MM.1S (cell line): ENCODE data around the gene HSPB7.

Experiments used
- DNase-seq: peaks from one replicate; pipeline ENCODE4 v3.0.0-alpha.2; 2015
- H2AFZ ChIP-seq: fragments of 300-600 bp; sonication (generic); 2 replicates; pipeline ENCODE4 v1.6.0; 2016; ENCODE audit warnings: antibody characterized with exemption, low read length
- H3F3A ChIP-seq: fragments of 300-600 bp; sonication (generic); 2 replicates; pipeline ENCODE4 v1.6.1; 2016; ENCODE audit warnings: mild to moderate bottlenecking, antibody characterized with exemption, low read length, moderate library complexity, mixed read lengths; ENCODE audit not compliant: insufficient read depth
- H3K27ac ChIP-seq: fragments of 300-600 bp; sonication (generic); 2 replicates; pipeline ENCODE4 v1.5.1; 2016; ENCODE audit warnings: mild to moderate bottlenecking, low read length
- H3K27me3 ChIP-seq: fragments of 300-600 bp; sonication (generic); replicated peaks from 2 replicates; pipeline ENCODE4 v1.6.0; 2016; ENCODE audit warnings: low read length; ENCODE audit not compliant: insufficient read depth
- H3K36me3 ChIP-seq: fragments of 300-600 bp; sonication (generic); replicated peaks from 2 replicates; pipeline ENCODE4 v1.6.1; 2016; ENCODE audit warnings: mild to moderate bottlenecking, low read length, mixed read lengths; ENCODE audit not compliant: insufficient read depth
- H3K4me1 ChIP-seq: fragments of 300-600 bp; sonication (generic); 2 replicates; pipeline ENCODE4 v1.6.1; 2016; ENCODE audit warnings: low read length, mixed read lengths
- H3K4me2 ChIP-seq: fragments of 300-600 bp; sonication (generic); 2 replicates; pipeline ENCODE4 v1.6.0; 2016; ENCODE audit warnings: low read depth, low read length
- H3K4me3 ChIP-seq: fragments of 300-600 bp; sonication (generic); 2 replicates; pipeline ENCODE4 v1.5.1; 2016; ENCODE audit warnings: low read length, mixed read lengths
- H3K79me2 ChIP-seq: fragments of 300-600 bp; sonication (generic); 2 replicates; pipeline ENCODE4 v1.6.1; 2016; ENCODE audit warnings: mixed run types, low read length, mixed read lengths
- H3K9ac ChIP-seq: fragments of 300-600 bp; sonication (generic); 2 replicates; pipeline ENCODE4 v1.6.1; 2016; ENCODE audit warnings: low read length, mixed read lengths
- H3K9me2 ChIP-seq: fragments of 300-600 bp; sonication (generic); replicated peaks from 2 replicates; pipeline ENCODE4 v1.6.1; 2016; ENCODE audit warnings: mild to moderate bottlenecking, low read length, mixed read lengths; ENCODE audit not compliant: insufficient read depth
- H3K9me3 ChIP-seq: fragments of 300-600 bp; sonication (generic); replicated peaks from 2 replicates; pipeline ENCODE4 v1.6.1; 2016; ENCODE audit warnings: mild to moderate bottlenecking, low read length, mixed read lengths; ENCODE audit not compliant: insufficient read depth
- H4K20me1 ChIP-seq: fragments of 300-600 bp; sonication (generic); 2 replicates; pipeline ENCODE4 v1.6.1; 2016; ENCODE audit warnings: mild to moderate bottlenecking, low read length, moderate library complexity, mixed read lengths; ENCODE audit not compliant: insufficient read depth
- EZH2 ChIP-seq: fragments of 300-600 bp; sonication (generic); optimal IDR thresholded peaks from 2 replicates; pipeline ENCODE3; 2017; ENCODE audit warnings: low read depth, mild to moderate bottlenecking, antibody characterized with exemption, low read length, mixed read lengths
- EZH2phosphoT487 ChIP-seq: fragments of 300-600 bp; sonication (generic); IDR thresholded peaks from 2 replicates; pipeline ENCODE4 v1.6.1; 2018; ENCODE audit warnings: antibody characterized with exemption, low read length
- TF ChIP-seq, protein P1 (sequence below): fragments of 300-600 bp; sonication (generic); IDR thresholded peaks from 2 replicates; pipeline ENCODE4 v1.5.1; 2016; ENCODE audit warnings: antibody characterized with exemption, low read length, mixed read lengths

HSPB7 gene

DNA sequence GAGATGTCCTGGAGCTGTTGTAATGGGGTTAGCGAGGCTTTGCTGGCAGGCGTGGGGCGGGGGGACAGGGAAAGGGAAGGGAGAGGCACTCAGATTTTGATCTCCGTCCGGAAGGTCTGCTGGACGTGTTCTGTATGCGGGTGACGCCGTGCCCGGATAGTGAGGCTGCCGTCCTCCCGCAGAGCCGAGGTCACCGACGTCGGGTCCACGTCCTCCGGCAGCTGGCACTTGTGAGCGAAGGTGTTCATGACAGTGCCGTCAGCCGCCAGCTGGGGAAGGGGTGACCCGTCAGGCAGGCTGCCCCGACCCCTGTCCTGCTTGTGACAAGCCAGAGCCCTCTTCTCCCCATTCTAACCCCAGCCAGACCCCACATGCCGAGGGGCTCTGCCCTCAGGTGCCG lies 2.4 kb downstream of the HSPB7 start:
- no peak overlapping the region for H3K9ac ChIP-seq
- no peaks in the 10 kb centered on the region for H4K20me1 ChIP-seq
- DNase-seq: no peak
- H3K27ac ChIP-seq: no peak overlapping the region
- no peak for TF ChIP-seq EZH2phosphoT487
- TF ChIP-seq EZH2: no peak
- TF ChIP-seq, protein P1, sequence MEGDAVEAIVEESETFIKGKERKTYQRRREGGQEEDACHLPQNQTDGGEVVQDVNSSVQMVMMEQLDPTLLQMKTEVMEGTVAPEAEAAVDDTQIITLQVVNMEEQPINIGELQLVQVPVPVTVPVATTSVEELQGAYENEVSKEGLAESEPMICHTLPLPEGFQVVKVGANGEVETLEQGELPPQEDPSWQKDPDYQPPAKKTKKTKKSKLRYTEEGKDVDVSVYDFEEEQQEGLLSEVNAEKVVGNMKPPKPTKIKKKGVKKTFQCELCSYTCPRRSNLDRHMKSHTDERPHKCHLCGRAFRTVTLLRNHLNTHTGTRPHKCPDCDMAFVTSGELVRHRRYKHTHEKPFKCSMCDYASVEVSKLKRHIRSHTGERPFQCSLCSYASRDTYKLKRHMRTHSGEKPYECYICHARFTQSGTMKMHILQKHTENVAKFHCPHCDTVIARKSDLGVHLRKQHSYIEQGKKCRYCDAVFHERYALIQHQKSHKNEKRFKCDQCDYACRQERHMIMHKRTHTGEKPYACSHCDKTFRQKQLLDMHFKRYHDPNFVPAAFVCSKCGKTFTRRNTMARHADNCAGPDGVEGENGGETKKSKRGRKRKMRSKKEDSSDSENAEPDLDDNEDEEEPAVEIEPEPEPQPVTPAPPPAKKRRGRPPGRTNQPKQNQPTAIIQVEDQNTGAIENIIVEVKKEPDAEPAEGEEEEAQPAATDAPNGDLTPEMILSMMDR: no peak
- peaks cover 54% of the 10 kb centered on the region for H3K27me3 ChIP-seq
- no peaks in the 10 kb centered on the region for H3K9me2 ChIP-seq
- H3K4me1 ChIP-seq: peaks cover 5% of the 10 kb centered on the region; the same call in 1 of the 2 replicates
- H3K79me2 ChIP-seq: no peaks in the 10 kb centered on the region
- no peak overlapping the region for H3K4me2 ChIP-seq
- H2AFZ ChIP-seq: no peak overlapping the region
- no peaks in the 10 kb centered on the region for H3K9me3 ChIP-seq
- no peaks in the 10 kb centered on the region for H3K36me3 ChIP-seq
- H3K4me3 ChIP-seq: no peak overlapping the region
- H3F3A ChIP-seq: no peaks in the 10 kb centered on the region

DNA sequence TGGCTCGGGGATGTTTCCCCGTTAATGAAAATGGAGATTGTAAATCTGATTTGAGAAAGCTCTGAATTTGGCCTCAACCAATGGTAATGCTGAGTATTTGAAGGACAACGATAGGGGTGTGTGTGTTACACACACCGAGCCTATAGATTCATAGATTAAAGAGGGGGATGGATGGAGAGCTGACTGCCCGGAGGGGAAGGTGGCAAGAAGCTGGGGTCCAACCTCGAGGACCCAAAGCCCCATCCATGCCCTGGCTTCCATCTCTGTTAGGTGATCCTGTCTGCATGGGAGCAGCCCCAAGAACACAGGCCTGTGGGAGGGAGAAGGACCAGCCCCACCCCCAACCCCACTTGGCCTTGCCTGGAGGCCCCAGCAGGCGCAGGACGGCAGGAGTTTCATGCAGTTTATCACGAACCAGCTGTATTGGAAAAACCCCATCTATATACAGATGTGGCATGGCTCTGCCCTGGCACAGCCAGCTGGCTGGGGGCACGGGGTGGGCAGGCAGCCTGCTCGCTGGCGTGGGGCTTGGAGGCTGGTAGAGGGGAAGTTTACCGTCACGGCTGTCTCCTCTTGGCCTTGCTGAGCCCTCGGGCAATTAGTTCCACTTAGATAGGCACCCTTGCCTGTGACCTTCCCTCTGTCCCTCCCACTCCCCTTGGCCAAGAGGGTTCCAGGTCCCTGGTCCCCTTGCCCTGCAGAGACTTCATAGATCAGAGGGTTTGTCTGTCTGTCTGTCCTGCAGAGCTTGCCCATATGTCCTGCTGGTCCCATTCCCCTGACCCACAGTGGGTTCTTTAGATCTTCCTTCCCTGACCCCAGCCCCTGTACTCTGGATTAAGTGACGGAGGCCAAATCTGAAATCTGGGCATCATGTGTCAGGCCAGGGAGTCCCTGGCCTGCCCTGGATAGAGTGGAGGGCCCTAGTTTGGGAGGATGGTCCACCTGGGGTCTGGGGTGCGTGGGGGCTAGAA lies 3.0 kb downstream of the HSPB7 start:
- no peak overlapping the region for H3K9ac ChIP-seq
- H3K9me3 ChIP-seq: no peaks in the 10 kb centered on the region
- no peak overlapping the region for H3K27ac ChIP-seq
- no peaks in the 10 kb centered on the region for H3K36me3 ChIP-seq
- H4K20me1 ChIP-seq: no peaks in the 10 kb centered on the region
- TF ChIP-seq, protein P1: no peak
- TF ChIP-seq EZH2phosphoT487 (no peak), EZH2 (no peak)
- DNase-seq: no peak
- no peak overlapping the region for H3K4me3 ChIP-seq
- H3K4me2 ChIP-seq: peak overlapping the region; percentile 2; the same call in 1 of the 2 replicates
- H3K9me2 ChIP-seq: no peaks in the 10 kb centered on the region
- peaks cover 47% of the 10 kb centered on the region for H3K27me3 ChIP-seq
- peaks cover 5% of the 10 kb centered on the region; the same call in 1 of the 2 replicates for H3K4me1 ChIP-seq
- H3K79me2 ChIP-seq: no peaks in the 10 kb centered on the region
- H2AFZ ChIP-seq: no peak overlapping the region
- H3F3A ChIP-seq: no peaks in the 10 kb centered on the region

DNA sequence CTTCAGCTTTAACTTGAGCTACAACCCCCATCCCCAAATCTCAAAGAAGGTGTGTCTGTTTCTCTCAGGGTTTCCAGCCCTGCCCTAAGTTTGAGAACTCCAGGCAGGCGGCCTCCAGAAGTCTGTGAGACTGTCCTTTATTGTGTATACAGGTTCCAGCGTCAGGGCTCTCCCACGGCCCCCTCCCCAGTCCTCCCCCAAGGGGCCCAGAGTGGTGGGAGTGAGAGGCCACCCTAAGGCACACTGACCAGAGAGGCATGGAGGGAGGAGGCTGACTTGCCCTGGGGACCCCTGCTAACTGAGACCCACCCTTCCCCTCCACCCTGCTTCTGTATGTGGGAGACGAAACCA lies 4.0 kb downstream of the HSPB7 start:
- Histone ChIP-seq H3K4me2 (no peak overlapping the region), H3K9ac (no peak overlapping the region), H3K79me2 (no peaks in the 10 kb centered on the region), H4K20me1 (no peaks in the 10 kb centered on the region), H3K36me3 (no peaks in the 10 kb centered on the region), H2AFZ (no peak overlapping the region), H3K4me3 (no peak overlapping the region), H3K4me1 (peaks cover 5% of the 10 kb centered on the region; the same call in 1 of the 2 replicates), H3K27me3 (peaks cover 40% of the 10 kb centered on the region), H3K9me2 (no peaks in the 10 kb centered on the region), H3F3A (no peaks in the 10 kb centered on the region), H3K27ac (no peak overlapping the region), H3K9me3 (no peaks in the 10 kb centered on the region)
- no peak for DNase-seq
- TF ChIP-seq, protein P1: no peak
